ENCODE measurements around the gene DPY19L2. TPM values are rescaled to one million over a fixed set of nuclear protein-coding genes. Genes with fewer than 3 reads are reported as not detected.
"Not testable (repeated sequence)": the region's sequence is repeated elsewhere in the genome, so short reads cannot be mapped to it uniquely, and the experiment has no call there.

Gene DPY19L2
- total and polyA plus RNA-seq, 2 donors from 2014 or later, result 17.8 to 24.5 TPM

DNA sequence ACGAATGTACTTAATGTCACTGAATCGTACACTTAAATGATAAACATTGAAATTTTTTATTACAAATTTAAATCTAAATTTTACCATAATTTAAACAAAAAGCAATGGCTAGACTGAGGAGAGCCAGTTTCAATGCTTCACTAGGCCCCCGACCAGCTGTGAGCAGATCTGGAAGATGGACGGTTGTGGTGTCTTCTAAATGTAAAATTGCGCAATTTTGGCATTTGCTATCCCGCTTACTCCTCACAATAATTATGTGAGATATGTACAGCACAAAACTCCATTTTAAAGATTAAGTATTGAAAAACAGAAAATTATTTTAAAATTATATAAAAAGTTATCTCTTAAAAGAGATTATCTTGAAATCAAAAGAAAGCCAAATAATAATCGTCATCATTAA, 5.3 kb downstream of the DPY19L2 start:
- H3K4me3 ChIP-seq (ENCODE audit: low read length in 3 of 3); H3K27me3 ChIP-seq (ENCODE audit: control insufficient read depth, insufficient read depth, low read length); FAIRE-seq; H3K4me1 ChIP-seq (ENCODE audit: control insufficient read depth in 2 of 3, insufficient read depth in 2 of 3, low read depth in 1 of 3, low read length in 3 of 3); intact Hi-C loops (cut with DNase I); H3K36me3 ChIP-seq (ENCODE audit: control insufficient read depth in 2 of 3, insufficient read depth in 3 of 3, low read length in 3 of 3); H3K9me3 ChIP-seq (ENCODE audit: control insufficient read depth in 2 of 3, insufficient read depth in 1 of 3, low read length in 3 of 3); H3K9ac ChIP-seq (ENCODE audit: low read length in 3 of 3); H3K27ac ChIP-seq (ENCODE audit: low read depth in 2 of 2, low read length in 2 of 2); DNase-seq: not testable (repeated sequence)

GRCh38 chr12:63658501-63658900, 9.8 kb downstream of the DPY19L2 start:
- H3K9me3 ChIP-seq (ENCODE audit: control insufficient read depth in 2 of 3, insufficient read depth in 1 of 3, low read length in 3 of 3); DNase-seq; H3K4me3 ChIP-seq (ENCODE audit: low read length in 3 of 3); H3K4me1 ChIP-seq (ENCODE audit: control insufficient read depth in 2 of 3, insufficient read depth in 2 of 3, low read depth in 1 of 3, low read length in 3 of 3); FAIRE-seq; intact Hi-C loops (cut with DNase I); H3K9ac ChIP-seq (ENCODE audit: low read length in 3 of 3); H3K27ac ChIP-seq (ENCODE audit: low read depth in 2 of 2, low read length in 2 of 2); H3K27me3 ChIP-seq (ENCODE audit: control insufficient read depth, insufficient read depth, low read length); H3K36me3 ChIP-seq (ENCODE audit: control insufficient read depth in 2 of 3, insufficient read depth in 3 of 3, low read length in 3 of 3): not testable (repeated sequence)

- H3K9ac ChIP-seq (ENCODE audit: low read length in 3 of 3); intact Hi-C loops (cut with DNase I); H3K9me3 ChIP-seq (ENCODE audit: control insufficient read depth in 2 of 3, insufficient read depth in 1 of 3, low read length in 3 of 3); DNase-seq; H3K36me3 ChIP-seq (ENCODE audit: control insufficient read depth in 2 of 3, insufficient read depth in 3 of 3, low read length in 3 of 3); H3K4me3 ChIP-seq (ENCODE audit: low read length in 3 of 3); H3K4me1 ChIP-seq (ENCODE audit: control insufficient read depth in 2 of 3, insufficient read depth in 2 of 3, low read depth in 1 of 3, low read length in 3 of 3); FAIRE-seq; H3K27me3 ChIP-seq (ENCODE audit: control insufficient read depth, insufficient read depth, low read length); H3K27ac ChIP-seq (ENCODE audit: low read depth in 2 of 2, low read length in 2 of 2): not testable (repeated sequence)
These were observed 11.9 kb downstream of the DPY19L2 start for GRCh38 chr12:63656407-63656806.

DNA sequence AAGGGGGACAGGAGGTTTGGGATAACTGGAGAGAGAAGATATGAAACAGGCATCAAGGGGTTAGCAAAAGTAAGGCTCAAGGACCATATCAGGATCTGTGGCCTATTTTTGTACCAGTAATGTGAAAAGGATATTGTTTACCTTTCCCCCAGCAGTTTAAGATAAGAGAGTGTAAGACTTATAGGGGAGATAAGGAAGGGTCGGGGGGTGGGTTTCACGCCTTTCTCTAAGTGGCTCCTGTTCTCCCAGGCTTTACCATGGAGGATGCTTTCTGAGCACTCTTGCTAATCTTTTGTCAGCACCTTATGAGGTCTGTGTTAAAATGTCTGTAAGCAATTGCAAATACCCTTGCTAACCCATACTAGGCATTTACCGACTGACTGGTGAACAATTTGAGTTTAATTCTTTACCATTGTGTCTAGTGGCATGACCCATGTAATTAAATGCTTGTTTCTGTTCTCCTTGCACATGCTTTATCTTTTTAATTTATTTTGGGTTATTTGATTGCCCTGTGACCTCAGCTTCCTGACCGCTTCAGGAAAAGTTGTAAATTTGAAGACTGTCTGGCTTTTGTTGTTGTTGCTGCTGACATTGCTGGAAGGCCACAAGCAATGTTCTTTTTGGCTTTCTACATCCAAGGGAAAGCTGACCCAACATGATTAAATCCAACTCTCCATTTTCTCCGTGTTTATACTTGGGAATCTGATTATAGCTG, 12.6 kb downstream of the DPY19L2 start:
- intact Hi-C loops (cut with DNase I); H3K4me3 ChIP-seq (ENCODE audit: low read length in 3 of 3); H3K27me3 ChIP-seq (ENCODE audit: control insufficient read depth, insufficient read depth, low read length); H3K27ac ChIP-seq (ENCODE audit: low read depth in 2 of 2, low read length in 2 of 2); H3K36me3 ChIP-seq (ENCODE audit: control insufficient read depth in 2 of 3, insufficient read depth in 3 of 3, low read length in 3 of 3); FAIRE-seq; H3K9me3 ChIP-seq (ENCODE audit: control insufficient read depth in 2 of 3, insufficient read depth in 1 of 3, low read length in 3 of 3); H3K4me1 ChIP-seq (ENCODE audit: control insufficient read depth in 2 of 3, insufficient read depth in 2 of 3, low read depth in 1 of 3, low read length in 3 of 3); H3K9ac ChIP-seq (ENCODE audit: low read length in 3 of 3): not testable (repeated sequence)
- DNase-seq, result peak in 3 of 5 donors; percentile 9 to 49 (median 39)

DNA sequence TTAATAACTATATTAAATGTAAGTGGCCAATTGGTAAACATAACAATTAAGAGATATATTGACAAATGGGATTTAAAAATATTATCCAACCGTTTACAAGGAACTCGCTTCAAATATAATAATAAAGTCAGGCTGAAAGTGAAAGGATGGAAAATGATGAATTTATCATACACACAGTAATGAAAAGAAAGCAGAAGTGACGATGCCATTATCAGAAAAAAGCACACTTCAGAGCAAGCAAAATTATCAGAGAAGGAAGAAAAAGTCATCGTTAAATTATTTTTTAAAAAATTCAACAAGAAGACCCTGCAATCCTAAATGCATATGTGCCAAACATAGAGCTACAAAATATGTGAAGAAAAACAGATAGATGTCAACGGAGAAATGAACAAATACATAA, 13.8 kb downstream of the DPY19L2 start:
- intact Hi-C loops (cut with DNase I), result not testable (repeated sequence)

DNA sequence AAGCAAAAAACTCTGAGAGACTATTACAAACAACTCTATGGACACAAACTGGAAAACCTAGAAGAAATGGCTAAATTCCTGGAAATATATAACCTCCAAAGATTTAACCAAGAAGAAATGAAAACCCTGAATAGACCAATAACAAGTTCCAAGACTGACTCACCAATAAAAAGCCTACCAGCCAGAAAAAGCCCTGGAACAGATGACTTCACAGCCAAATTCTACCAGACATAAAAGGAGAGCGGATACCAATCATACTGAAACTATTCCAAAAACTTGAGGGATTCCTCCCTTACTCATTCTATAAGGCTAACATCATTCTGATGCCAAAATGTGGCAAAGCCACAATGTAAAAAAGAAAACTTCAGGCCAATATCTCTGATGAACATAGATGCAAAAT, 18.8 kb downstream of the DPY19L2 start:
- H3K27ac ChIP-seq (ENCODE audit: low read depth in 2 of 2, low read length in 2 of 2); H3K9ac ChIP-seq (ENCODE audit: low read length in 3 of 3); H3K4me3 ChIP-seq (ENCODE audit: low read length in 3 of 3); H3K36me3 ChIP-seq (ENCODE audit: control insufficient read depth in 2 of 3, insufficient read depth in 3 of 3, low read length in 3 of 3); FAIRE-seq; intact Hi-C loops (cut with DNase I); DNase-seq; H3K27me3 ChIP-seq (ENCODE audit: control insufficient read depth, insufficient read depth, low read length); H3K9me3 ChIP-seq (ENCODE audit: control insufficient read depth in 2 of 3, insufficient read depth in 1 of 3, low read length in 3 of 3); H3K4me1 ChIP-seq (ENCODE audit: control insufficient read depth in 2 of 3, insufficient read depth in 2 of 3, low read depth in 1 of 3, low read length in 3 of 3): not testable (repeated sequence)

More for the DNA sequence above, 13.8 kb downstream of the DPY19L2 start:
- H3K4me1 ChIP-seq (ENCODE audit: control insufficient read depth in 2 of 3, insufficient read depth in 2 of 3, low read depth in 1 of 3, low read length in 3 of 3); DNase-seq; H3K27ac ChIP-seq (ENCODE audit: low read depth in 2 of 2, low read length in 2 of 2); H3K36me3 ChIP-seq (ENCODE audit: control insufficient read depth in 2 of 3, insufficient read depth in 3 of 3, low read length in 3 of 3); FAIRE-seq; H3K27me3 ChIP-seq (ENCODE audit: control insufficient read depth, insufficient read depth, low read length); H3K4me3 ChIP-seq (ENCODE audit: low read length in 3 of 3); H3K9ac ChIP-seq (ENCODE audit: low read length in 3 of 3); H3K9me3 ChIP-seq (ENCODE audit: control insufficient read depth in 2 of 3, insufficient read depth in 1 of 3, low read length in 3 of 3): not testable (repeated sequence)

- H3K4me1 ChIP-seq (ENCODE audit: control insufficient read depth in 2 of 3, insufficient read depth in 2 of 3, low read depth in 1 of 3, low read length in 3 of 3); H3K27me3 ChIP-seq (ENCODE audit: control insufficient read depth, insufficient read depth, low read length); H3K27ac ChIP-seq (ENCODE audit: low read depth in 2 of 2, low read length in 2 of 2); FAIRE-seq; DNase-seq; H3K4me3 ChIP-seq (ENCODE audit: low read length in 3 of 3); H3K9ac ChIP-seq (ENCODE audit: low read length in 3 of 3); H3K36me3 ChIP-seq (ENCODE audit: control insufficient read depth in 2 of 3, insufficient read depth in 3 of 3, low read length in 3 of 3); H3K9me3 ChIP-seq (ENCODE audit: control insufficient read depth in 2 of 3, insufficient read depth in 1 of 3, low read length in 3 of 3); intact Hi-C loops (cut with DNase I): not testable (repeated sequence)
These were observed 24.7 kb downstream of the DPY19L2 start for GRCh38 chr12:63643381-63644140.

DNA sequence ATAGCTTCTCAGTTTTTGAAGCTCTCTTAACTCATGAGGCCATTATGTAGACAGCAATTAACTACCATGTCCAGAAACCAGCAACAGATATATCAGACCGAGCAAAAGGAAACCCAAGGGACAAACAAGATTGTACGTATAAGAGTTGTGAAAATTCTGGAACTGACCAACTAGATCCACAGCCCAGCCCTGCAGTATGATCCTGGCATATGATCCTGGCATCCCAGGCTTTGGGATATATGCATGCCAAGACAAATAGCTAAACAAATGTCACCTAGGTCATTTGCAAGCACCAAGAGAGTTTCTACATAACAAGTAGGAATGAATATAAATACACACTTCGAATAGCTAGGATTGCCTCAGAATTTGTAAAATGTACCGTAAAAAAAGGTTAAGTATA, 44.0 kb downstream of the DPY19L2 start:
- intact Hi-C loops (cut with DNase I); H3K36me3 ChIP-seq (ENCODE audit: control insufficient read depth in 2 of 3, insufficient read depth in 3 of 3, low read length in 3 of 3); H3K9me3 ChIP-seq (ENCODE audit: control insufficient read depth in 2 of 3, insufficient read depth in 1 of 3, low read length in 3 of 3); H3K9ac ChIP-seq (ENCODE audit: low read length in 3 of 3); H3K27ac ChIP-seq (ENCODE audit: low read depth in 2 of 2, low read length in 2 of 2); H3K27me3 ChIP-seq (ENCODE audit: control insufficient read depth, insufficient read depth, low read length); FAIRE-seq; H3K4me3 ChIP-seq (ENCODE audit: low read length in 3 of 3); H3K4me1 ChIP-seq (ENCODE audit: control insufficient read depth in 2 of 3, insufficient read depth in 2 of 3, low read depth in 1 of 3, low read length in 3 of 3); DNase-seq: not testable (repeated sequence)

All from kidney (tissue), 11 donors.